ENCODE data around the gene ARHGAP26. TPM values are rescaled to one million over a fixed set of nuclear protein-coding genes. Genes with fewer than 3 reads are reported as not detected.

The ARHGAP26 gene
- total RNA-seq, 1 experiment from 2014 or later: 34.5 TPM

- Histone ChIP-seq H3K27ac (ENCODE audit: low read depth, low read length) (no peak overlapping the region), H2AFZ (ENCODE audit: low read depth, low read length, poor library complexity, severe bottlenecking) (no peak overlapping the region), H3K4me2 (ENCODE audit: low read length) (no peak overlapping the region), H3K4me3 (replicated peaks in 1 of 2; ENCODE audit: low read depth in 1 of 2, low read length in 2 of 2) (no peak overlapping the region), H3K36me3 (ENCODE audit: control insufficient read depth in 1 of 2, insufficient read depth in 2 of 2, low read length in 2 of 2) (no peaks in the 10 kb centered on the region), H3K9ac (ENCODE audit: low read length) (no peak overlapping the region), H3K9me2 (ENCODE audit: insufficient read depth) (no peaks in the 10 kb centered on the region), H3K4me1 (ENCODE audit: control insufficient read depth in 1 of 2, insufficient read depth in 2 of 2, low read length in 2 of 2) (peaks cover 0 to 18% of the 10 kb centered on the region in 2 experiments; a peak in 1 of 4 replicates), H3K79me2 (ENCODE audit: insufficient read depth, low read length) (no peaks in the 10 kb centered on the region), H4K20me1 (ENCODE audit: insufficient read depth) (no peaks in the 10 kb centered on the region), H3K27me3 (ENCODE audit: insufficient read depth, low read length) (no peaks in the 10 kb centered on the region), H3K9me3 (ENCODE audit: control insufficient read depth in 1 of 2, insufficient read depth in 1 of 2, low read depth in 1 of 2, low read length in 2 of 2) (no peaks in the 10 kb centered on the region)
- no TSS peak for BruUV-seq (replicated peaks)
- DNase-seq (ENCODE audit: low read depth, low spot score) (no peak), ATAC-seq (no peak)
- ChIA-PET POLR2A (no interaction called here), RAD21 (ENCODE audit: low non-redundant PET in 1 of 2, low total read pairs in 2 of 2, uncharacterized antibody in 2 of 2, unreplicated experiment in 2 of 2) (no interaction called here), CTCF (no interaction called here)
- intact Hi-C loops (cut with micrococcal nuclease): no loop called here
- no peak for TF ChIP-seq EZH2 (IDR thresholded peaks at IDR 0.05)
- no peak for TF ChIP-seq ZBTB33 (IDR thresholded peaks at IDR 0.05; ENCODE audit: extremely low read depth, insufficient replicate concordance, low read length)
- no peak for TF ChIP-seq ZNF274 (IDR thresholded peaks at IDR 0.05; ENCODE audit: low read depth, low read length)
Observed at GRCh38 chr5:143135832-143136551, 365.8 kb downstream of the ARHGAP26 start.

GRCh38 chr5:143138839-143139238, 368.7 kb downstream of the ARHGAP26 start:
- ATAC-seq (no peak), DNase-seq (ENCODE audit: low read depth, low spot score) (no peak)
- intact Hi-C loops (cut with micrococcal nuclease): no loop called here
- Histone ChIP-seq H3K9me2 (ENCODE audit: insufficient read depth) (no peaks in the 10 kb centered on the region), H3K4me1 (ENCODE audit: control insufficient read depth in 1 of 2, insufficient read depth in 2 of 2, low read length in 2 of 2) (peaks cover 0 to 18% of the 10 kb centered on the region in 2 experiments; a peak in 1 of 4 replicates), H2AFZ (ENCODE audit: low read depth, low read length, poor library complexity, severe bottlenecking) (no peak overlapping the region), H3K27me3 (ENCODE audit: insufficient read depth, low read length) (no peaks in the 10 kb centered on the region), H3K4me3 (replicated peaks in 1 of 2; ENCODE audit: low read depth in 1 of 2, low read length in 2 of 2) (no peak overlapping the region), H3K4me2 (ENCODE audit: low read length) (no peak overlapping the region), H3K79me2 (ENCODE audit: insufficient read depth, low read length) (no peaks in the 10 kb centered on the region), H3K9ac (ENCODE audit: low read length) (no peak overlapping the region), H4K20me1 (ENCODE audit: insufficient read depth) (no peaks in the 10 kb centered on the region), H3K36me3 (ENCODE audit: control insufficient read depth in 1 of 2, insufficient read depth in 2 of 2, low read length in 2 of 2) (no peaks in the 10 kb centered on the region), H3K9me3 (ENCODE audit: control insufficient read depth in 1 of 2, insufficient read depth in 1 of 2, low read depth in 1 of 2, low read length in 2 of 2) (no peaks in the 10 kb centered on the region), H3K27ac (ENCODE audit: low read depth, low read length) (no peak overlapping the region)
- no TSS peak for BruUV-seq (replicated peaks)
- POLR2A ChIA-PET: no interaction called here
- RAD21 ChIA-PET (ENCODE audit: low non-redundant PET in 1 of 2, low total read pairs in 2 of 2, uncharacterized antibody in 2 of 2, unreplicated experiment in 2 of 2): no interaction called here
- no peak for TF ChIP-seq RAD21 (IDR thresholded peaks at IDR 0.05; ENCODE audit: low read depth)
- CTCF ChIA-PET: no interaction called here
